GM12874 (cell line): ENCODE measurements around the gene LHFPL3.

Experiments
- TF ChIP-seq, protein P1 (sequence below): IDR thresholded peaks from 2 replicates; pipeline ENCODE4 v1.5.1; 2011; ENCODE audit warnings: low read depth, mild to moderate bottlenecking, control low read depth, low read length, moderate library complexity; ENCODE audit not compliant: insufficient read depth

Gene LHFPL3

DNA sequence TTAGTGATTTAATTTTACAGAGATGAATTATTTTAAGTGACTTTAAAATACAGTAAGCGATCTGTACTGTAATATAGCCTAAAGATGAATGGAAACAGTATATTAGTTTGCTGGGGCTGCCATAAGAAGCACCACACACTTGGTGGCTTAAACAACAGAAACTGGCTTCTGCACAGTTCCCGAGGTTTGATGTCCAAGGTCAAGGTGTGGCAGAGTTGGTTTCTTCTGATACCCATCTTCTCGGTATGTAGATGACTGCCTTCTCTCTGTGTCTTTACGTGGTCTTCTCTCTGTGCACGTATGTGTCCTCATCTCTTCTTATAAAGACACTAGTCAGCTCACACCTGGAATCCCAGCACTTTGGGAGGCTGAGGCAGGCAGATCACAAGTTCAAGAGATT is 621.6 kb downstream of the LHFPL3 start:
- TF ChIP-seq, protein P1, sequence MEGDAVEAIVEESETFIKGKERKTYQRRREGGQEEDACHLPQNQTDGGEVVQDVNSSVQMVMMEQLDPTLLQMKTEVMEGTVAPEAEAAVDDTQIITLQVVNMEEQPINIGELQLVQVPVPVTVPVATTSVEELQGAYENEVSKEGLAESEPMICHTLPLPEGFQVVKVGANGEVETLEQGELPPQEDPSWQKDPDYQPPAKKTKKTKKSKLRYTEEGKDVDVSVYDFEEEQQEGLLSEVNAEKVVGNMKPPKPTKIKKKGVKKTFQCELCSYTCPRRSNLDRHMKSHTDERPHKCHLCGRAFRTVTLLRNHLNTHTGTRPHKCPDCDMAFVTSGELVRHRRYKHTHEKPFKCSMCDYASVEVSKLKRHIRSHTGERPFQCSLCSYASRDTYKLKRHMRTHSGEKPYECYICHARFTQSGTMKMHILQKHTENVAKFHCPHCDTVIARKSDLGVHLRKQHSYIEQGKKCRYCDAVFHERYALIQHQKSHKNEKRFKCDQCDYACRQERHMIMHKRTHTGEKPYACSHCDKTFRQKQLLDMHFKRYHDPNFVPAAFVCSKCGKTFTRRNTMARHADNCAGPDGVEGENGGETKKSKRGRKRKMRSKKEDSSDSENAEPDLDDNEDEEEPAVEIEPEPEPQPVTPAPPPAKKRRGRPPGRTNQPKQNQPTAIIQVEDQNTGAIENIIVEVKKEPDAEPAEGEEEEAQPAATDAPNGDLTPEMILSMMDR = no peak

DNA sequence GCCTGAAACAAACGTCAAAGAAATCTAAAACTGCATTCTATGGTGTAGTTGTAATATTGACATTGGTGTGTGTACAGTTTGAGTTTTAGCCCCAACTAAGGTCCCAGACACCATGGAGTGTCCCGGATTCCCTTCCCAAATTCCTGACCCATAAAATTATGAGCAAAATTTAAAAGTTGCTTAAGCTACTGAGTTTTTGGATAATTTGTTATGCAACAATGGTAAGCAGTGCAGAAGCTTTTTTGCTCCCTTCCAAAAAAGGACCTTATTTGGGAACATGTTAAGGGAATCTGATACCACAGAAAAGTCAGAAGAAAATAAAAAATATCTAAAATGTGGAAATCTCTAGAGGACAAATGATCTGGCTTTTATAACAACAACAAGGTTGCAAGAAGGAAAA is 622.4 kb downstream of the LHFPL3 start:
- TF ChIP-seq, protein P1 = no peak

DNA sequence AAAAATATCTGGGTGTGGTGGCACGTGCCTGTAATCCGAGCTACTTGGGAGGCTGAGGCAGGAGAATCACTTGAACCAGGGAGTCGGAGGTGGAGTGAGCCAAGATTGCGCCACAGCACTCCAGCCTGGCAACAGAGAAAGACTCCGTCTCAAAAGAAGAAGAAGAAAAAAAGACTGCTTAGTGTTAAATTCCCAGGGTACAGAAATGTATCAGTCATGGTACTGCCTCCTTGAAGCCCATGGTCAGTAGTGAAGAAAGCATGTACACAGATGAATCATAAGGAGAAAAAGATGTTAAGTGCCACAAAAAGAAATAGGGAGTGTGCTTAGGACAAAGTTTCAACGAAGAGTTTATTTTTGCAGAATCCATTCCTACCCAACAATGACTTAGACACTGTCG is 623.1 kb downstream of the LHFPL3 start:
- TF ChIP-seq, protein P1 = no peak

DNA sequence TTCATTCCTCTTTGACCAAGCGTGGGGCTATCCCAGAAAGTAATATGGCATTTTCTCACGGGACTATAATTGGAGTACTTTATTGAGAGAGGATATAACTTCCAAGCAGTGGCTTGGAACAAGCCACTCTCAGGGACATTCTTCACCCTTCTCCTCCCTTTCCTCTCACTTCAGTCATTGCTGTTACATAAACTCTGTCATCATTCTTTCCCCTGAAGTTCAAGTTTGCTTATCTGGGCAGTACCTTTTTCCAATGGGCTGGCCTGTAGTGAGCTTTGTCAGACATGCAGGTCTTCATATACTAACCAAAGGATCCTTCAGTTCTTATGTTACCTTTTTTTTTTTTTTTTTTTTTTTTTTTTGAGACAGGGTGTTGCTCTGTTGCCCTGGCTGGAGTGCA is 626.9 kb downstream of the LHFPL3 start:
- TF ChIP-seq, protein P1 = no peak
